Left lung (tissue), 10 donors: ENCODE measurements around the gene ACBD4. TPM values are rescaled to one million over a fixed set of nuclear protein-coding genes. Genes with fewer than 3 reads are reported as not detected.

Experiments used
- ATAC-seq: fragments of 200-7000 bp; cut with Tn5 transposase; one replicate; pipeline ENCODE4 v1.9.1; 2020; ENCODE audit warnings: moderate library complexity
- DNase-seq, 4 donors: peaks; one replicate each; pipeline ENCODE4 v3.0.0-alpha.2; 2013 to 2020
- H3K27ac ChIP-seq, 2 donors: fragments of 200-600 bp; sonication (generic) in 1 of 2; one replicate each; pipeline versions ENCODE4 v1.5.0 to v1.8.0; 2020 to 2021
- H3K27me3 ChIP-seq, 2 donors: fragments of 200-600 bp; sonication (generic) in 1 of 2; one replicate each; pipeline versions ENCODE4 v1.5.0 to v1.8.0; 2020 to 2021
- H3K36me3 ChIP-seq, 2 donors: fragments of 200-600 bp; sonication (generic) in 1 of 2; one replicate each; pipeline versions ENCODE4 v1.5.0 to v1.8.0; 2020 to 2021
- H3K4me1 ChIP-seq, 2 donors: fragments of 200-600 bp; one replicate each; pipeline ENCODE4 v1.8.0; 2021
- H3K4me3 ChIP-seq, 2 donors: fragments of 200-600 bp; sonication (generic) in 1 of 2; one replicate each; pipeline versions ENCODE4 v1.5.0 to v1.8.0; 2020 to 2021; ENCODE audit warnings: mild to moderate bottlenecking in 1 of 2
- H3K9me3 ChIP-seq, 2 donors: fragments of 200-600 bp; sonication (generic) in 1 of 2; one replicate each; pipeline versions ENCODE4 v1.5.0 to v1.8.0; 2020 to 2021
- intact Hi-C, 2 donors: fragments of 100-400 bp; cut with DNase I; formaldehyde crosslinking; loops; one replicate each; pipeline versions ENCODE4 v1.11.2 to v1.14.2; 2022
- polyA plus RNA-seq, 6 donors: library from polyadenylated mRNA; unstranded; fragments of 120-200 nt; gene quantifications; one replicate each; pipeline ENCODE4 v1.2.1, GENCODE V29; 2013; ENCODE audit not compliant: insufficient read length in 6 of 6
- total RNA-seq, 2 donors: library from RNA; stranded (reverse); fragmentation: NEBNext Ultra II Directional; extraction: Animal tissue kit (Norgen Biotek cat#: 25700); gene quantifications; one replicate each; pipeline ENCODE4 v1.2.1, GENCODE V29; 2021
- TF ChIP-seq, protein P1 (sequence below), 2 donors: fragments of 200-600 bp; sonication (generic) in 1 of 2; IDR thresholded peaks; one replicate each; pipeline versions ENCODE4 v1.5.0 to v1.8.0; 2021; ENCODE audit warnings: antibody characterized with exemption in 2 of 2
- donor health status: DM: no; HTN: yes; CAD: no.
- donor health status: DM: no; HTN: no; CAD: no.

The ACBD4 gene
- total and polyA plus RNA-seq, 8 donors, result 10.6 to 15.9 (median 15.0) TPM

DNA sequence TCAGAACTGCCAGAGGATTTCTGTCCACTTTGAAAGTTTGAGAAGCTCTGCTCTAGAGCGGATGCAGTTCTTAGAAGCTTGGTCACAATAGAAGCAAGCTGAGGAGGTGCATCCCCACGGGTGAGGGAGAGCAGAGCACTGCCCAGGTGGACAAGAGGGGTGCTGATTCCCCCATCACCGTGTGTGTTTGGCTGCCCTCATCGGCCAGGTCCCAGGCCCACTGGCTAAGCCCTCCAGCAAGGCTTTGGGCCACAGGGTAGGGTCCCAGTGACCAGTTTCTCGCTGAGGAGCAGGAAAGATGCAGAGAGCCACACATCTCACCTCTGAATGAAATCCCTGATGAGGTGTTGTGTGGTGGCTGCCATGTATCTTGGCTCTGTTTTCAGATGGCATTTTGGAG lies 47.5 kb upstream of the ACBD4 start:
- no peak for DNase-seq
- H3K4me1 ChIP-seq, result peaks cover 0 to under 1% of the 10 kb centered on the region in 2 donors
- TF ChIP-seq, protein P1, sequence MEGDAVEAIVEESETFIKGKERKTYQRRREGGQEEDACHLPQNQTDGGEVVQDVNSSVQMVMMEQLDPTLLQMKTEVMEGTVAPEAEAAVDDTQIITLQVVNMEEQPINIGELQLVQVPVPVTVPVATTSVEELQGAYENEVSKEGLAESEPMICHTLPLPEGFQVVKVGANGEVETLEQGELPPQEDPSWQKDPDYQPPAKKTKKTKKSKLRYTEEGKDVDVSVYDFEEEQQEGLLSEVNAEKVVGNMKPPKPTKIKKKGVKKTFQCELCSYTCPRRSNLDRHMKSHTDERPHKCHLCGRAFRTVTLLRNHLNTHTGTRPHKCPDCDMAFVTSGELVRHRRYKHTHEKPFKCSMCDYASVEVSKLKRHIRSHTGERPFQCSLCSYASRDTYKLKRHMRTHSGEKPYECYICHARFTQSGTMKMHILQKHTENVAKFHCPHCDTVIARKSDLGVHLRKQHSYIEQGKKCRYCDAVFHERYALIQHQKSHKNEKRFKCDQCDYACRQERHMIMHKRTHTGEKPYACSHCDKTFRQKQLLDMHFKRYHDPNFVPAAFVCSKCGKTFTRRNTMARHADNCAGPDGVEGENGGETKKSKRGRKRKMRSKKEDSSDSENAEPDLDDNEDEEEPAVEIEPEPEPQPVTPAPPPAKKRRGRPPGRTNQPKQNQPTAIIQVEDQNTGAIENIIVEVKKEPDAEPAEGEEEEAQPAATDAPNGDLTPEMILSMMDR (IDR thresholded peaks at IDR 0.05), result no peak
- no peak for ATAC-seq
- H3K4me3 ChIP-seq, result no peak overlapping the region
- H3K27ac ChIP-seq, result no peak overlapping the region
- no peaks in the 10 kb centered on the region for H3K27me3 ChIP-seq
- H3K9me3 ChIP-seq, result no peaks in the 10 kb centered on the region
- intact Hi-C loops, result no loop called here
- peaks cover 0 to 99% of the 10 kb centered on the region in 2 donors for H3K36me3 ChIP-seq

DNA sequence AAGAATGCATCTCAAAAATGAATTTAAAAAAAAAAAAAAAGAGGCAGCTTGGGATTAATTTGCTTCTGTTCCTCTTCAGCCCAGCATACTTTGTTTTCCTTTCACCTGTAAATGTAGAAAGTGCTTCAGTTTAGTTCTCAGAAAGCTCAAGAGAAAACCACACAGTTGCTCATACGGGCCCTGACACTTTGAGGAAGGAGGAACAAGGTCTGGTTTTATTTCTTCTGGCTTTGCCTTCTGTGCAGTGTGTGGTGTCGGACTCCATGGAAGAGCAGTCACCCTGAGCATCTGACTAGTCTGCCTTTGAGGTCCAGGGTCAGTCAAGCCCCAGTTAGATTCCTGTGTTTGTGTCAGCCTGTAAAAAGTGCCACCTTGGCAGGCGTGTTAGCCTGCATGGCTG lies 46.7 kb upstream of the ACBD4 start:
- H3K36me3 ChIP-seq, result peaks cover 0 to 99% of the 10 kb centered on the region in 2 donors

DNA sequence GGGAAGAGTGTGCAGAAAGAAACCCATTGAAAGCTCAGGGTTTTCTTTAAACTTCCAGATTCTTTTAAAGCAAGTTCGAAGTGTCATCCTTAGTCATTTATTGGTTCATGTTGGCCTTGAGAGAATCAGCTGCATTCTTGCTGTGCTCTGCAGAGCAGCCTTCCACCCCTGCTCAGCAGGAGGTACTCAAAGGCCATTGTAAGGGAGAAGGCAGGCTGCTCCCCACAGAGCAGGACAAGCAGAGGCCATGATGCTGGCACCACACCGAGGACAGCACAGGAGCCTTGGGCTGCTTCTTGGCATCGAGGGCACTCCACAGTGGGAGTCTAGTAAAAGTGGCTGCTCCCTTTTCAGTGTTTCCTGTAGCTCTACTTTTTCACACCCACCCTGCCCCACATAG lies 44.8 kb upstream of the ACBD4 start:
- DNase-seq (no peak), ATAC-seq (no peak)
- Histone ChIP-seq H3K4me1 (peaks cover 10 to 12% of the 10 kb centered on the region in 2 donors), H3K9me3 (no peaks in the 10 kb centered on the region), H3K4me3 (no peak overlapping the region), H3K27ac (no peak overlapping the region), H3K27me3 (no peaks in the 10 kb centered on the region), H3K36me3 (peaks cover 0 to 99% of the 10 kb centered on the region in 2 donors)
- intact Hi-C loops, result no loop called here
- TF ChIP-seq, protein P1 (IDR thresholded peaks at IDR 0.05), result no peak

More for the DNA sequence above, 46.7 kb upstream of the ACBD4 start:
- ATAC-seq (no peak), DNase-seq (no peak)
- intact Hi-C loops, result no loop called here
- no peak overlapping the region for H3K27ac ChIP-seq
- H3K27me3 ChIP-seq, result no peaks in the 10 kb centered on the region
- H3K9me3 ChIP-seq, result no peaks in the 10 kb centered on the region
- H3K4me1 ChIP-seq, result peaks cover 7 to 8% of the 10 kb centered on the region in 2 donors
- no peak overlapping the region for H3K4me3 ChIP-seq
- TF ChIP-seq, protein P1 (IDR thresholded peaks at IDR 0.05), result no peak

DNA sequence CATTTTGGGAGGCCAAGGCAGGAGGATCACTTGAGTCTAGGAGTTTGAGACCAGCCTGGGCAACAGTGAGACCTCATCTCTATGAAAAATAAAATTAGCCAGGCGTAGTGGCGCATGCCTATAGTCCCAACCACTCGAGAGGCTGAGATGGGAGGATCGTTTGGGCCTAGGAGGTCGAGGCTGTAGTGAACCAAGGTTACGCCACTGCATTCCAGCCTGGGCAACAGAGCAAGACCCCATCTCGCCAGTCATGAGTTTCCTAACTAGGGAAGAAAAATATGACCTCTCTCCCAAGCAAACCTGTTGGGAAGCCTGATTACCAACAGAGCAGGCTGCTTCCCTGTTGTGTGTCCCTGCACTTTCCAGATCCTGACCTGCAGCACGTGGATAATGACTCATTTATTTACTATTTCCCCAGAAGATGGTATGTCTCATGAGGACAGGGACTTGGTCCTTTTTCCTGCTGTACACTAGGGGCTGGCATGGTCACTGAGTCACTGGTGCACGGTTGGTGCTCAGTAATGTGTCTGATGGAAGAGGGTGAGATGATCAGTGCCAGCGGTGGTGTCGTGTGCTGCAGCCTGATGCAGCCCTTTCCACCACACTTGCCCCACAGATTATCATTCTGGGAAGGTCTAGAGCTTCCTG lies 43.6 kb upstream of the ACBD4 start:
- Histone ChIP-seq H3K27me3 (no peaks in the 10 kb centered on the region), H3K36me3 (peaks cover 0 to 99% of the 10 kb centered on the region in 2 donors), H3K9me3 (no peaks in the 10 kb centered on the region), H3K4me3 (no peak overlapping the region), H3K27ac (peak overlapping the region; percentile 72 to 83), H3K4me1 (peaks cover 10 to 12% of the 10 kb centered on the region in 2 donors)
- DNase-seq (no peak), ATAC-seq (no peak)
- intact Hi-C loops, result no loop called here
- TF ChIP-seq, protein P1 (IDR thresholded peaks at IDR 0.05), result no peak

DNA sequence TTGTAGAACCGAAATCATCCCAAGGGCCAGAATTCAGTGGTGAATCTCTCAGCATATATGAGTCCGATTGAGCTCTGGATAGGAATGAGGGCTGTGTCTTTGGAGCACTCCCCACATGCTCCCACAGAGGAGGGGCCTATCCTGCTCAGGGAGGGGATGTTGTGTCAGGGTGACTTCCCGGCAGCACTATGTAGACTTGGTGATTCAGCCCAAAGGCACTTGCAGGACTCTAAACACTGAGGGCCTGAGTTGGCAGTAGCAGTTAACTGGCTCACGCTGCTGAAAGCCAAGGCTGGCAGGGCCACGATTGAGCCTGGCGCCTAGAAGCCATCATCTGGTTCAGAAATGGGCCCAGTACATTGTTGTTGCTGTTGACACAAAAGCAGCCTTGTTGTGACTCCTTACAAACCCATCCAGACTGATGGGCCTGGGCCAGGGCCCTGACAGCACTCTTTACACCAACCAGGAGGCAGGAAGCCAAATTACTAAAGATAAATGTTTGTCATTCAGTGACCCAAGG lies 42.5 kb upstream of the ACBD4 start:
- intact Hi-C loops, result no loop called here
- Histone ChIP-seq H3K4me3 (no peak overlapping the region), H3K27ac (peak overlapping the region; percentile 72 to 83), H3K9me3 (no peaks in the 10 kb centered on the region), H3K27me3 (no peaks in the 10 kb centered on the region), H3K36me3 (peaks cover 3 to 99% of the 10 kb centered on the region in 2 donors), H3K4me1 (peaks cover 10 to 12% of the 10 kb centered on the region in 2 donors)
- DNase-seq (peak in 1 of 4 donors; percentile 85), ATAC-seq (peak; percentile 97)
- TF ChIP-seq, protein P1 (IDR thresholded peaks at IDR 0.05), result no peak
